Muscle layer of duodenum (tissue), 2 donors: Measurements from ENCODE around the gene ABLIM2.

Experiments used
- H3K27ac ChIP-seq: one replicate; pipeline ENCODE4 v1.7.0; 2013; ENCODE audit warnings: mild to moderate bottlenecking, low read length
- H3K27me3 ChIP-seq: one replicate; pipeline ENCODE4 v1.7.0; 2013; ENCODE audit warnings: low read depth, mild to moderate bottlenecking, control low read depth, low read length
- H3K36me3 ChIP-seq, 2 donors: one replicate each; pipeline ENCODE4 v1.7.0; 2013; ENCODE audit warnings: low read length in 2 of 2, control low read depth in 1 of 2, mild to moderate bottlenecking in 1 of 2; ENCODE audit not compliant: insufficient read depth in 2 of 2, control insufficient read depth in 1 of 2
- H3K4me1 ChIP-seq, 2 donors: one replicate each; pipeline ENCODE4 v1.7.0; 2013; ENCODE audit warnings: low read length in 2 of 2, mild to moderate bottlenecking in 2 of 2, control low read depth in 1 of 2, moderate library complexity in 1 of 2; ENCODE audit not compliant: insufficient read depth in 2 of 2, control insufficient read depth in 1 of 2
- H3K4me3 ChIP-seq, 2 donors: one replicate each; pipeline ENCODE4 v1.7.0; 2013; ENCODE audit warnings: low read length in 2 of 2, low read depth in 1 of 2, mild to moderate bottlenecking in 1 of 2
- H3K9me3 ChIP-seq, 2 donors: one replicate each; pipeline ENCODE4 v1.7.0; 2013; ENCODE audit warnings: low read length in 2 of 2, control low read depth in 1 of 2, mild to moderate bottlenecking in 1 of 2; ENCODE audit not compliant: control insufficient read depth in 1 of 2
- donor health status: healthy.

Gene ABLIM2

DNA sequence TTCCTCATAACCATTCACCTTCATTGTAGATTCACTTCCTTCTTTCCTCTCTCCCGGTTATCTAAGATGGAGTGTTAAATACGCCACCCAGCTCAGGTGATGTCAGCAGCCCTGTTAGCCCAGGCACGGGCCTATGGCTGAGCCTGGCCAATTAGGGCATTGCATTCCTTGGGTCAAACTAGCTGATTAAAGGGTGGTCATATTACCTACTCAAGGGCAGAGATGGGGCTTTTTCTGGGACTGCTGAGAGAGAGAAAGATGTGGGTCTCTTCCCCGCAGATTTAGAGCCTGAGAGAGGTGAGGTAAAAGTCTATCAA, 179.0 kb downstream of the ABLIM2 start:
- Histone ChIP-seq H3K4me1 (no peaks in the 10 kb centered on the region), H3K36me3 (no peaks in the 10 kb centered on the region)

DNA sequence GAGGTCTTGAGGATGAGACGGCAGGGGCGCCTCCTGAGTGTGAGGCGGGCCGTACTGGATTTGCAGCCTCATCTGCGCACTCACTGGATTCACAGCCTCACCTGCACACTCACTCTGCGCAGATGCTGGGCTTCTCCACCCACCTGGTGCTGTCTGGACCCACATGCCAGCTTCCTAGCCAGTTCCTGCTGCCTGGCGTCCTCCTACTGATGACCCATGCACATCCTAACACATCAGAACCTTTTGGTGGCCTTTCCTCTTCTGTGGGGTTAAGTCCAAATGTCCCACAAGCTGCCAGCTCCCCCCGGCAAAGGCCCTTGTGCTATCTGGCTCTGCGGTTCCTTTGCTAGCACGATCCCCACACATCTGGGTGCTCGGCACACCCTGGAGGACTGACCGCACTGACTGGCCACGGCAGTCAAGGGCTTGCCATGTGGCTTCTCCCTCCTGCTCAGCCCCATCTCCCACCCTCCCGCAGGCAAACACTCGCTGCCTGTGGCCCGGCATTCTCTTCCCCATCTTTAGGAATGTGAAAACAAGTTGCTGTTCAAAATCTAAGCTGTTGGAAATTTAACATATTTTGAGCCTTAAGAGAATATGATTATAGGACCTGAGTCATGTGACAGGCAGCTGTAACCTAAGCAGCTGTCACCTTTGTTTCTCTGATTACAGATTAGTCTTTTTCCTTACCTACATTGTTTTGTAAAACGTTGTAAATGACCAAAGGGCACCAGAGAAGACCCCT, 179.5 kb downstream of the ABLIM2 start:
- Histone ChIP-seq H3K4me1 (no peaks in the 10 kb centered on the region), H3K4me3 (no peak overlapping the region), H3K27ac (peak overlapping the region; percentile 77), H3K27me3 (no peaks in the 10 kb centered on the region), H3K9me3 (no peaks in the 10 kb centered on the region), H3K36me3 (no peaks in the 10 kb centered on the region)

More for the DNA sequence above, 179.0 kb downstream of the ABLIM2 start:
- no peaks in the 10 kb centered on the region for H3K9me3 ChIP-seq
- H3K27me3 ChIP-seq: no peaks in the 10 kb centered on the region
- no peak overlapping the region for H3K4me3 ChIP-seq
- no peak overlapping the region for H3K27ac ChIP-seq

DNA sequence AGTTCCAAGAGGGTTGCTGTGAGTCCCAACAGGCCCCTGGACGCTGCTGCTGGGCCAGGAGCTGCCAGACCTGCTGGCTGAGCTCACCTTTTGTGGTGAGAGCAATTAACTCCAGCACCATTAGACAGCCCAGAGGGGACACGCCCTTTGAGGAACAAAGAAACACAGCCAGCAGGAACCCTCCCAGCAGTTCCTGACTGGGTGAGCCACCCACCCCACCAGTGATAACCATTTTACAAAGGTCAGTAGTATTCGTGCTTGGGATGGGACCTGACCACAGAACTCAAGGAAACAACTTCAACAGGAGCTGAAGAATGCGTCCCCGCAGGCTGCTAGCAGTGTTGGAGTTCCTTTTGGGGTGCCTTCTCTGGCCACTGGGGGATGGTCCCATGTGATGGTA, 180.1 kb downstream of the ABLIM2 start:
- H3K27me3 ChIP-seq: no peaks in the 10 kb centered on the region
- H3K36me3 ChIP-seq: no peaks in the 10 kb centered on the region
- H3K27ac ChIP-seq: peak overlapping the region; percentile 77
- H3K4me3 ChIP-seq: no peak overlapping the region
- H3K9me3 ChIP-seq: no peaks in the 10 kb centered on the region
- no peaks in the 10 kb centered on the region for H3K4me1 ChIP-seq

DNA sequence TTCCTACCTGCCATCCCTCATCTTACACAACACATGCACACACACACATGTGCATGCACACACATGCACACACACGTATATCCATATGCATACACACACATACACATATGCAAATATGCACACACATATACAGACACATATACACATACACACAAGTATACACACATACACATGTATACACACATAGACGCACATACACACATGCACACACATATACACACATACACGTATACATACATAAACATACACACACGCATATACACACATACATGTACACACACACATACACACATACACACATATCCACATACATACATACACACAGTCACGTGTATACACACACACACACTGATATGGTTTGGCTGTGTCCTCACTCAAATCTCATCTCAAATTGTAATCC, 182.0 kb downstream of the ABLIM2 start:
- no peaks in the 10 kb centered on the region for H3K4me1 ChIP-seq

DNA sequence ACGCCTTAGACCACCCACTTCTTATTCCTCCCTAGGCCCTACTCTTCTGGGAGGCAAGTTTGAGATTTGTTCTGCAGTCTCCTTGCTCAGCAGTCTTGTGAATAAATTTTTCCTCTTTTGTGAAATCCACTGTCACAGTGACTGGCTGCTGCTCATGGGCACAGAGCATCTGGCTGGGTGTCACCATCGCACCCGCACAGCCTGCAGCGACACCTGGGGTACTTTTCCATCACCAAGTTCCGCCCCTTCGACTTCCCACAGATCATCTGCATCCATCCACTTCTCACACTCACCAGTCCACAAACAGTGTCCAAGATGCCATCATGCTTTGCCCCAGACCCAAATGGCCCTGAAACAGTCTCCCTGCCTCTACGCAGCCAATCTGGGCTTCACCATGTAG, 182.6 kb downstream of the ABLIM2 start:
- Histone ChIP-seq H3K36me3 (no peaks in the 10 kb centered on the region), H3K9me3 (no peaks in the 10 kb centered on the region), H3K27me3 (no peaks in the 10 kb centered on the region), H3K4me3 (no peak overlapping the region), H3K4me1 (no peaks in the 10 kb centered on the region), H3K27ac (no peak overlapping the region)

More for the DNA sequence above, 182.0 kb downstream of the ABLIM2 start:
- Histone ChIP-seq H3K27ac (no peak overlapping the region), H3K9me3 (no peaks in the 10 kb centered on the region), H3K36me3 (no peaks in the 10 kb centered on the region), H3K27me3 (no peaks in the 10 kb centered on the region), H3K4me3 (no peak overlapping the region)

DNA sequence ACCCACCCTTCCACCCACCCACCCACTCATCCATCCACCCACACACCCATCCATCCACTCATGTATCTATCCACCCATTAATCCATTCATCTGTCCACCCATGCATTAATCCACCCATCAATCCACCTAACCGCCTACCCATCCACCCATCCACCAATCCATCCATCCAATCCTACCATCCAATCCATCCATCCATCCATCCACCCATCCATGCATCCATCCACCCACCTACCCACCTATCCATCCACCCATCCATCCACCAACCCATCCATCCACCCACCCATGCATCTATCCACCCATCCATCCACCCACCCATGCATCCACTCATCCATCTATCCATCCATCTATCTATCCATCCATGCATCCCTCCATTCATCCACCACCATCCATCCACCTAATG, 184.2 kb downstream of the ABLIM2 start:
- Histone ChIP-seq H3K27ac (no peak overlapping the region), H3K4me3 (no peak overlapping the region), H3K36me3 (no peaks in the 10 kb centered on the region), H3K9me3 (no peaks in the 10 kb centered on the region), H3K27me3 (no peaks in the 10 kb centered on the region), H3K4me1 (peaks cover 6 to 10% of the 10 kb centered on the region in 2 donors)

GRCh38 chr4:7973545-7973981, 185.1 kb downstream of the ABLIM2 start:
- H3K4me1 ChIP-seq: peaks cover 12% of the 10 kb centered on the region in 2 donors
- H3K9me3 ChIP-seq: no peaks in the 10 kb centered on the region
- no peak overlapping the region for H3K27ac ChIP-seq
- no peaks in the 10 kb centered on the region for H3K27me3 ChIP-seq
- H3K36me3 ChIP-seq: no peaks in the 10 kb centered on the region
- no peak overlapping the region for H3K4me3 ChIP-seq

- no peak overlapping the region for H3K27ac ChIP-seq
- H3K4me3 ChIP-seq: no peak overlapping the region
- H3K36me3 ChIP-seq: no peaks in the 10 kb centered on the region
- no peaks in the 10 kb centered on the region for H3K27me3 ChIP-seq
- peaks cover 17 to 25% of the 10 kb centered on the region in 2 donors for H3K4me1 ChIP-seq
- no peaks in the 10 kb centered on the region for H3K9me3 ChIP-seq
Measured at GRCh38 chr4:7971881-7972500, 186.6 kb downstream of the ABLIM2 start.

DNA sequence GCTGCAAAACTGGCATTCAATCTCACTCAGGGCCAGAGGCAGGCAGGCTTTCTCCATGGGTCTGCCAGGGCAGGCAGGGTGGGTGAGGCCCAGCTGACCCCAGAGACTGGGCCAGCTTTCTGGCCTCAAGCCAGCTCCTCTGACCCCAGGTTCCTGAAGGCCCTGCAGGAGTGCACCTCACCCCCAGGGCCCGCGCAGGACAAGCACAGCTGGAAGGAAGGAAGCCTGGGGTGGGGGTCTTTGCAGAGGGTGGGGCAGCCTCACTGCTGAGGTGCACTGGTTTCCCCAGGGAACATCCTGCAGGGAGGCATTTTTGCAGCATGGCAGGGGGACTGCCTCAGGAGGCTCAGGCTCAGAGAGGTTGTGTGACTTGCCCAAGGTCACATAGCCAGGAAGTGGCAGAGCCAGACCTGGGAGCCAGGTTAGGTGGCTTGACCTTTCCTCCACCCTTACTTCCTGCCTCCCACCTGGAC, 187.4 kb downstream of the ABLIM2 start:
- Histone ChIP-seq H3K36me3 (no peaks in the 10 kb centered on the region), H3K9me3 (no peaks in the 10 kb centered on the region), H3K4me1 (peaks cover 17 to 25% of the 10 kb centered on the region in 2 donors), H3K27me3 (no peaks in the 10 kb centered on the region), H3K4me3 (no peak overlapping the region), H3K27ac (peak overlapping the region; percentile 90)

GRCh38 chr4:7970361-7970946, 188.2 kb downstream of the ABLIM2 start:
- Histone ChIP-seq H3K36me3 (no peaks in the 10 kb centered on the region), H3K4me3 (no peak overlapping the region), H3K27ac (peak overlapping the region; percentile 90), H3K9me3 (no peaks in the 10 kb centered on the region), H3K4me1 (peaks cover 17 to 25% of the 10 kb centered on the region in 2 donors), H3K27me3 (no peaks in the 10 kb centered on the region)

GRCh38 chr4:7968262-7968896, 190.2 kb downstream of the ABLIM2 start:
- Histone ChIP-seq H3K36me3 (no peaks in the 10 kb centered on the region), H3K4me1 (peaks cover 17 to 30% of the 10 kb centered on the region in 2 donors), H3K27me3 (no peaks in the 10 kb centered on the region), H3K4me3 (no peak overlapping the region), H3K9me3 (no peaks in the 10 kb centered on the region), H3K27ac (peak overlapping the region; percentile 32)
